Vagina (tissue), 2 donors: ENCODE data around the gene TMX3.

Experiments
- POLR2A ChIP-seq, 2 donors: fragments of 450-650 bp; IDR thresholded peaks; one replicate each; pipeline ENCODE4 v1.6.1; 2017; ENCODE audit warnings: antibody characterized with exemption in 2 of 2, mild to moderate bottlenecking in 2 of 2, moderate library complexity in 2 of 2
- TF ChIP-seq, protein P1 (sequence below), 3 experiments: fragments of 450-650 bp in 2 of 3; fragments of 200-600 bp in 1 of 3; sonication (generic) in 1 of 3; IDR thresholded peaks; one replicate each; pipeline ENCODE4 v1.5.1; 2017 to 2019; ENCODE audit warnings: antibody characterized with exemption in 3 of 3, mild to moderate bottlenecking in 2 of 3, moderate library complexity in 2 of 3

DNA sequence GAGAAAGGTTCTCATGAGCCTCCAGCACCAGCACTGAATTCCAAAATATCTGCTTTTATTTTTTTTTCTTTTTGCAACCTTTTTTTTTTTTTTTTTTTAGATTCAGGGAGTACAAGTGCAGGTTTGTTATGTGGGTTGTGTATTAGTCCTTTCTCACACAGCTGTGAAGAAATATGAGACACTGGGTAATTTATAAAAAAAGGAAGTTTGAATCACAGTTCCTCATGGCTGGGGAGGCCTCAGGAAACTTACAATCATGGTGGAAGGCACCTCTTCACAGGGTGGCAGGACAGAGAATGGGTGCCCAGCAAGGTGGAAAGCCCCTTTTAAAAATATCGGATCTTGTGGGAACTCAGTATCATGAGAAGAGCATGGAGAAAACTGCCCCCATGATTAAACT, 7.9 kb upstream of the TMX3 start:
- no peak for TF ChIP-seq POLR2A (IDR thresholded peaks at IDR 0.05)
- TF ChIP-seq, protein P1, sequence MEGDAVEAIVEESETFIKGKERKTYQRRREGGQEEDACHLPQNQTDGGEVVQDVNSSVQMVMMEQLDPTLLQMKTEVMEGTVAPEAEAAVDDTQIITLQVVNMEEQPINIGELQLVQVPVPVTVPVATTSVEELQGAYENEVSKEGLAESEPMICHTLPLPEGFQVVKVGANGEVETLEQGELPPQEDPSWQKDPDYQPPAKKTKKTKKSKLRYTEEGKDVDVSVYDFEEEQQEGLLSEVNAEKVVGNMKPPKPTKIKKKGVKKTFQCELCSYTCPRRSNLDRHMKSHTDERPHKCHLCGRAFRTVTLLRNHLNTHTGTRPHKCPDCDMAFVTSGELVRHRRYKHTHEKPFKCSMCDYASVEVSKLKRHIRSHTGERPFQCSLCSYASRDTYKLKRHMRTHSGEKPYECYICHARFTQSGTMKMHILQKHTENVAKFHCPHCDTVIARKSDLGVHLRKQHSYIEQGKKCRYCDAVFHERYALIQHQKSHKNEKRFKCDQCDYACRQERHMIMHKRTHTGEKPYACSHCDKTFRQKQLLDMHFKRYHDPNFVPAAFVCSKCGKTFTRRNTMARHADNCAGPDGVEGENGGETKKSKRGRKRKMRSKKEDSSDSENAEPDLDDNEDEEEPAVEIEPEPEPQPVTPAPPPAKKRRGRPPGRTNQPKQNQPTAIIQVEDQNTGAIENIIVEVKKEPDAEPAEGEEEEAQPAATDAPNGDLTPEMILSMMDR (IDR thresholded peaks at IDR 0.05): no peak
